Measurements from ENCODE around the gene C1orf210.

C1orf210 gene

GRCh38 chr1:43273708-43274107 is 11.7 kb downstream of the C1orf210 start:
- no peak for DNase-seq (ENCODE audit: low read depth)

GRCh38 chr1:43272576-43273571 is 12.5 kb downstream of the C1orf210 start:
- DNase-seq (ENCODE audit: low read depth), result no peak

- no peak for DNase-seq (ENCODE audit: low read depth)
These were observed 13.2 kb downstream of the C1orf210 start for GRCh38 chr1:43272161-43272560.

GRCh38 chr1:43271186-43272118 is 13.9 kb downstream of the C1orf210 start:
- no peak for DNase-seq (ENCODE audit: low read depth)

- DNase-seq (ENCODE audit: low read depth), result no peak
These were observed 14.8 kb downstream of the C1orf210 start for GRCh38 chr1:43270421-43271095.

- no peak for DNase-seq (ENCODE audit: low read depth)
These were observed 15.6 kb downstream of the C1orf210 start, which contains the start of gene TMEM125 for GRCh38 chr1:43269627-43270375. Gene TMEM125, plus strand, starts transcription at chr1:43269983. Its CDS starts 2,740 bp downstream, at chr1:43272723.

- no peak for DNase-seq (ENCODE audit: low read depth)
These were observed 17.5 kb downstream of the C1orf210 start for GRCh38 chr1:43267818-43268425.

GRCh38 chr1:43267291-43267805 is 18.0 kb downstream of the C1orf210 start:
- DNase-seq (ENCODE audit: low read depth), result no peak

GRCh38 chr1:43266881-43267280 is 18.5 kb downstream of the C1orf210 start:
- DNase-seq (ENCODE audit: low read depth), result no peak

- no peak for DNase-seq (ENCODE audit: low read depth)
These were observed 19.9 kb downstream of the C1orf210 start for GRCh38 chr1:43265431-43265830.

- no peak for DNase-seq (ENCODE audit: low read depth)
These were observed 27.0 kb downstream of the C1orf210 start for GRCh38 chr1:43258370-43258769.

- DNase-seq (ENCODE audit: low read depth), result no peak
These were observed 28.5 kb downstream of the C1orf210 start for GRCh38 chr1:43256675-43257570.

GRCh38 chr1:43255438-43256210 is 29.8 kb downstream of the C1orf210 start:
- no peak for DNase-seq (ENCODE audit: low read depth)

- no peak for DNase-seq (ENCODE audit: low read depth)
These were observed 31.5 kb downstream of the C1orf210 start for GRCh38 chr1:43253876-43254275.

GRCh38 chr1:43253173-43253572 is 32.2 kb downstream of the C1orf210 start:
- no peak for DNase-seq (ENCODE audit: low read depth)

- DNase-seq (ENCODE audit: low read depth), result no peak
These were observed 33.2 kb downstream of the C1orf210 start for GRCh38 chr1:43252225-43252624.

GRCh38 chr1:43251024-43251423 is 34.4 kb downstream of the C1orf210 start:
- DNase-seq (ENCODE audit: low read depth), result no peak

GRCh38 chr1:43250351-43250761 is 35.0 kb downstream of the C1orf210 start:
- no peak for DNase-seq (ENCODE audit: low read depth)
